DND-41 (cell line): Measurements from ENCODE around the gene SETX.

Source experiments
- ATAC-seq: fragments of 200-7000 bp; cut with Tn5 transposase; 3 replicates; pipeline ENCODE4 v1.9.1; 2021; ENCODE audit warnings: low read depth; ENCODE audit not compliant: insufficient read depth
- DNase-seq: peaks from one replicate; pipeline ENCODE4 v3.0.0-alpha.2; 2020
- H2AFZ ChIP-seq: 2 replicates; pipeline ENCODE4 v1.6.0; 2012; ENCODE audit warnings: low read depth, low read length
- H3K27ac ChIP-seq: 2 replicates; pipeline ENCODE4 v1.5.1; 2012; ENCODE audit warnings: low read length, inconsistent platforms
- H3K27me3 ChIP-seq: fragments of 200-600 bp; sonication (generic); 2 replicates; pipeline ENCODE4 v1.6.0; 2012; ENCODE audit warnings: low read length, mild to moderate bottlenecking, inconsistent platforms; ENCODE audit not compliant: insufficient read depth, poor library complexity
- H3K36me3 ChIP-seq: 2 replicates; pipeline ENCODE4 v1.5.1; 2012; ENCODE audit warnings: low read length, inconsistent platforms; ENCODE audit not compliant: insufficient read depth
- H3K4me1 ChIP-seq: 2 replicates; pipeline ENCODE4 v1.5.1; 2012; ENCODE audit warnings: mild to moderate bottlenecking, low read length; ENCODE audit not compliant: insufficient read depth
- H3K4me2 ChIP-seq: 2 replicates; pipeline ENCODE4 v1.6.0; 2012; ENCODE audit warnings: mild to moderate bottlenecking, moderate library complexity, low read length, inconsistent platforms; ENCODE audit not compliant: insufficient read depth
- H3K4me3 ChIP-seq, 2 experiments: fragments of 200-600 bp in 1 of 2; shearing (Covaris generic) in 1 of 2; 2 replicates each; pipeline ENCODE4 v1.5.1; 2012 to 2016; ENCODE audit warnings: inconsistent platforms in 2 of 2, low read length in 2 of 2, mild to moderate bottlenecking in 2 of 2, low read depth in 1 of 2, moderate library complexity in 1 of 2
- H3K79me2 ChIP-seq: 2 replicates; pipeline ENCODE4 v1.6.0; 2012; ENCODE audit warnings: low read length, inconsistent platforms; ENCODE audit not compliant: insufficient read depth
- H3K9ac ChIP-seq: 2 replicates; pipeline ENCODE4 v1.6.0; 2012; ENCODE audit warnings: low read depth, mild to moderate bottlenecking, inconsistent platforms, low read length, moderate library complexity
- H3K9me3 ChIP-seq: 2 replicates; pipeline ENCODE4 v1.5.1; 2012; ENCODE audit warnings: low read length, moderate library complexity, mild to moderate bottlenecking, inconsistent platforms; ENCODE audit not compliant: insufficient read depth, severe bottlenecking
- H4K20me1 ChIP-seq: 2 replicates; pipeline ENCODE4 v1.6.0; 2012; ENCODE audit warnings: low read length; ENCODE audit not compliant: insufficient read depth
- CTCF ChIP-seq: IDR thresholded peaks from 2 replicates; pipeline ENCODE4 v1.5.1; 2012; ENCODE audit warnings: borderline replicate concordance, low read length, moderate library complexity, mild to moderate bottlenecking; ENCODE audit not compliant: poor library complexity, severe bottlenecking; ENCODE audit errors: extremely low read depth
- EZH2 ChIP-seq: IDR thresholded peaks from 3 replicates; pipeline ENCODE4 v1.6.1; 2012; ENCODE audit warnings: borderline replicate concordance, low read depth, mild to moderate bottlenecking, moderate library complexity, low read length, inconsistent platforms; ENCODE audit not compliant: severe bottlenecking

Gene SETX

DNA sequence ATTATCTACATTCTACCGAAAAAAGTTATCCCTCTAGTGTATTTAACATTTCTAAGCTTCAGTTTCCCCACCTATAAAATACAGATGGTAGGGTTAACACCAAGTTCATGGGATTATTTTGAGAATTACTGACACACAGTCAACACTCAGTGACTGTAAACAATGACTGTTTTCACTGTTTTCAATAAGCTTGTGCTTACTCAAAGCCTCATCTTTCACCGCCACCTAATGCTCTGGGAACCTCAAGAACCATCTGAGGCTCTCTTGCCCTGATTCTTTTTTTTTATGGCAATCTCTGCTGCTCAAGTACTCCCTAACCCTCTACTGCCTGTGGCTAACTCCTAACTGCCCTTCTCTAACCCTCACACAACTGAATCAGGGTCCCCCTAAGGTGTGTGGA, 59.6 kb downstream of the SETX start:
- H3K27ac ChIP-seq, result no peak overlapping the region
- H3K27me3 ChIP-seq, result no peaks in the 10 kb centered on the region
- TF ChIP-seq EZH2, result no peak
- TF ChIP-seq CTCF, result no peak
- peaks cover 6% of the 10 kb centered on the region; the same call in 1 of the 2 replicates for H3K4me1 ChIP-seq
- no peak overlapping the region for H2AFZ ChIP-seq
- DNase-seq (no peak), ATAC-seq (no peak)
- no peak overlapping the region for H3K9ac ChIP-seq
- H3K4me2 ChIP-seq, result no peak overlapping the region
- no peaks in the 10 kb centered on the region; the same call in 1 of the 2 replicates for H4K20me1 ChIP-seq
- H3K4me3 ChIP-seq, result no peak overlapping the region
- H3K79me2 ChIP-seq, result peaks cover 9% of the 10 kb centered on the region; the same call in 1 of the 2 replicates
- H3K9me3 ChIP-seq, result no peaks in the 10 kb centered on the region
- H3K36me3 ChIP-seq, result peaks cover 70% of the 10 kb centered on the region

DNA sequence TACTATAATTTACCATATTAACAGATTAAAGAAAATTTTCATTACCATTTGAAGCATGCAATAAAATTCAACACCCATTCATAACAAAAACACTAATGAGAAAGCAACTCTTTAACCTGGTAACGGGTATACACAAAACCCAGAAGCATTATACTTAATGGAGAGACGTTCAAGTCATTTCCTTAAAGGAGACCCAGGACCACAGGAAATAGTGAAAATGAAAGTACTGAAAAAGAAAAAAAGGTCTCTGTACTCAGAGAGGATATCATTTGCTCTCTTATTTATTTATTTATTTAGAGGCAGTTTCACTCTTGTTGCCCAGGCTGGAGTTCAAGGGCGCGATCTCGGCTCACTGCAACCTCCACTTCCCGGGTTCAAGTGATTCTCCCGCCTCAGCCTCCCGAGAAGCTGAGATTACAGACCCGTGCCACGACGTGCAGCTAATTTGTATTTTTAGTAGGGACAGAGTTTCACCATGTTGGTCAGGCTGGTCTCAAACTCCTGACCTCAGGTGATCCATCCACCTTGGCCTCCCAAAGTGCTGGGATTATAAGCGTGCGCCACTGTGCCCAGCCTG, 61.6 kb downstream of the SETX start:
- no peak for TF ChIP-seq CTCF
- TF ChIP-seq EZH2, result no peak
- Histone ChIP-seq H4K20me1 (no peaks in the 10 kb centered on the region; the same call in 1 of the 2 replicates), H3K27me3 (no peaks in the 10 kb centered on the region), H3K36me3 (peaks cover 62% of the 10 kb centered on the region), H3K79me2 (peaks cover 9% of the 10 kb centered on the region; the same call in 1 of the 2 replicates), H3K4me2 (no peak overlapping the region), H3K27ac (peak overlapping the region; percentile 40; the same call in 1 of the 2 replicates), H3K4me1 (peaks cover 6% of the 10 kb centered on the region; the same call in 1 of the 2 replicates), H2AFZ (no peak overlapping the region), H3K9ac (no peak overlapping the region), H3K4me3 (no peak overlapping the region), H3K9me3 (no peaks in the 10 kb centered on the region)
- peak; percentile 13 for DNase-seq
- ATAC-seq, result peak; percentile 87

DNA sequence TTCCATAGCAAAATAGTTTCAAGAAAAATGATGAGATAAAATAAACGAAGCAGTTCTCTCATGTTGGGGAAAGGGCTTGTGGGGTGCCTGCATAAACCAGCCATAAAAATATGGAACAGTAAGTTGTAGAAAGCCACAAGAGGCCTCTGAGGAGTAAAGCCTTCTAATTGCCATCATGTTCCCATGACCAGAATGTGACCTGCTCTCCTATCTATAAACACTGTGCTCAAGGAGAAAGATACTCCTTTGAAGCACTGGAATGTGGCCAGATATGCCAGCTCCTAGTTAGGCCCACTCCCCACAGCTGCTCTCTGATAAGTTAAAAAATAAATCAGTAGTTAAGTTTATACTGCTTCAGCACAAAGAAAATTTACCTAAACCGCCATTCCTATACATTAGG, 65.8 kb downstream of the SETX start:
- Histone ChIP-seq H4K20me1 (no peaks in the 10 kb centered on the region), H3K27me3 (no peaks in the 10 kb centered on the region), H3K9ac (no peak overlapping the region), H3K36me3 (peaks cover 55% of the 10 kb centered on the region), H3K9me3 (no peaks in the 10 kb centered on the region), H3K4me1 (peaks cover 6% of the 10 kb centered on the region; the same call in 1 of the 2 replicates), H3K27ac (no peak overlapping the region), H3K4me2 (no peak overlapping the region), H3K4me3 (no peak overlapping the region), H3K79me2 (peaks cover 7% of the 10 kb centered on the region; the same call in 1 of the 2 replicates), H2AFZ (no peak overlapping the region)
- no peak for DNase-seq
- no peak for TF ChIP-seq CTCF
- TF ChIP-seq EZH2, result no peak
- no peak for ATAC-seq
